Activated naive CD4-positive, alpha-beta T cell treated with anti-CD3 and anti-CD28 coated beads, Interleukin-2, amount 50 U/mL, for 24 hours (primary cell): ENCODE measurements around the gene OR1I1.

Experiments
- H3K27ac Mint-ChIP-seq: one replicate; pipeline ENCODE4 v1.8.0; 2021; ENCODE audit warnings: mild to moderate bottlenecking, mixed read lengths
- H3K27me3 Mint-ChIP-seq: one replicate; pipeline ENCODE4 v1.8.0; 2021; ENCODE audit warnings: mixed read lengths
- H3K36me3 Mint-ChIP-seq: one replicate; pipeline ENCODE4 v1.8.0; 2021; ENCODE audit warnings: mixed read lengths
- H3K4me1 Mint-ChIP-seq: one replicate; pipeline ENCODE4 v1.8.0; 2021; ENCODE audit warnings: mixed read lengths
- H3K4me3 Mint-ChIP-seq: one replicate; pipeline ENCODE4 v1.8.0; 2021; ENCODE audit warnings: mild to moderate bottlenecking, mixed read lengths
- H3K9me3 Mint-ChIP-seq: one replicate; pipeline ENCODE4 v1.8.0; 2021; ENCODE audit warnings: mixed read lengths

OR1I1 gene

DNA sequence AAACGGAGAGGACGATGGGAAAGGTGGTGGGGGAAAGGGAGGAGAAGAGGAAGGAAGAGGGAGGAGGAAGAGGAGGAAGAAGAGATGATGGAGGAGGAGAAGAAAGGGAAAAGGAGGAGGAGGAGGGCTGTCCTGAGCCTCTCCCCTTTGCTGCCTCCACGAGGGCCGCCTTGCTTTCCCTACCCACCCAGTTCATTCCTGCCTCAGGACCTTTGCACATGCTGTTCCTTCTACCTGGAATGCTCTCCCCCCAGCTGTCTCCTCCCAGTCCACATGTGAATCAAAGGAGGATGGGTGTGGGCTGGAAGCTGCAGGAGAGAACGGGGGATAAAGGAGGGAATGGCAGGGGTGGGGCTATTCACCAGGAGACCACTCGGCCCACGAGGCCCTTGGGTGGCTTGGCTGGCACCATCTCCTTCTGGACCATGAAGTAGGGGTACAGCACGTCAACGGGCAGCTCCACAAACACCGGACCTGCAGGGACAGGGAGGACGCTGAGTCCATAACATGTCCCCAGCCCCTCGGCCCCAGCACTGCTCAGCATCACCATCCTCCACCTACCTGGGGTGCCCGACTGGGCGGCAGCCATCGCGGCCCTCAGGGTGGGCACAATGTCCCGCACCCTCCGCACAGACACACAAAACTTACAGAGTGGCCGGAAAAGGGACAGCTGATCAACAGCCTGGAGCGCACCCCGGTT lies 40.5 kb downstream of the OR1I1 start:
- no peaks in the 10 kb centered on the region for H3K9me3 Mint-ChIP-seq
- H3K27me3 Mint-ChIP-seq: no peaks in the 10 kb centered on the region
- peaks cover 12% of the 10 kb centered on the region for H3K36me3 Mint-ChIP-seq
- H3K27ac Mint-ChIP-seq: peak overlapping the region; percentile 51
- H3K4me1 Mint-ChIP-seq: peaks cover 15% of the 10 kb centered on the region
- no peak overlapping the region for H3K4me3 Mint-ChIP-seq

DNA sequence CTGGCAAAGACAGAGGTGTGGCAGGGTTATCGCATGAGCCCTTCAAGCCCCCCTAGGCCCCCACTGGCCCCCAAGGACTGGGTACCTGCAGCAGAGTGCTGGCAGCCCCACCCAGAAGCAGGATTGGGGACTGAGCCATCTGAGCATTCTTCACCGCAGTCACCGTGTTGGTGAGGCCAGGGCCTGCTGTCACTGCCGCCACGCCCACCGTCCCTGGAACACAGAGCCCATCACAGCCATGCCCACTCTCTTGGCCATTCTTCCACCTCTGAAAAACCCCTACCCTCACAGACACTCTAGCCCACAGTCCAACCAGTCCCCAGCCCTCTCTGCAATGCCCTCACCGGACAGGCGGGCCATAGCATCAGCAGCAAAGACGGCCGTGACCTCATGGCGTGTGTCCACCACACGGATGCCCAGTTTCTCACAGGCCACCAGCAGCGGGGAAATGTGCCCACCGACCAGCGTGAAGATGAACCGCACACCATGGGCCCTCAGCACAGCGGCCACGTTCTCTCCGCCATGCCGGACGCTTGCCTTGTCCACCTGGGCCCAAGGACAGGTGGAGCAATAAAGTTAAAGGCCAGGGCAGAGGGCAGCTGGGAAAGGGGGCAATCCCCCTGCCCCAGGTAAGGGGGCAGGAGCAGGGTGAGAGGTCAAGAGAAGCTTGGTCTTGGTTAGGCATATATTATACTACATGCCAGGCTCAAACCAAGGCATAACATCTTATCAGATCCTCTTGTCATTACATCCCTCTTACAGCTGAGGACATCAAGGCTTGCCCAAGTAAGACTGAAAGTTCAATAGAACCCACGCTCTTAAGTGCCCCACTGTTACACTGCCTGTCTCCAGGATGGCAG lies 41.2 kb downstream of the OR1I1 start:
- H3K27ac Mint-ChIP-seq: peak overlapping the region; percentile 24
- peaks cover 11% of the 10 kb centered on the region for H3K36me3 Mint-ChIP-seq
- no peaks in the 10 kb centered on the region for H3K27me3 Mint-ChIP-seq
- H3K4me1 Mint-ChIP-seq: peaks cover 19% of the 10 kb centered on the region
- no peaks in the 10 kb centered on the region for H3K9me3 Mint-ChIP-seq
- no peak overlapping the region for H3K4me3 Mint-ChIP-seq

DNA sequence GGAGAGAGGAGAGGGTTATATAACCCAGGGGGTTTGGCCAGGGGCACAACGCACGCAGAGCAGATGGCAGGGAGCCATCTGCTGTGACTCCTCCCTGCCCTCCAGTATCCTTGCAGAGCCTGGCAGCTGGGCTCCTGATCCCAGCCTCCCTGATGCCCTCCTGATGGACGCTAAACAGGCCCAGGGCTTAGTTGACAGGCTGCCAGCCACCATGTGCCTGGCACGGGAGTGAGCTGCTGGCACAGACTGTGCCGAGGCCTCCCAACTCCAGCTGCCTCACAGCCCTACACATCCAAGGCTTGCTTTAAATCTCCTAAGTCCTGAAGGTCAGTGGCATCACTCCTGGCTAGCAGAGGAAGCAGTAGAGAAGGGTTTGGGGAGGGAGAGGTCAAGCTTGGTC lies 41.9 kb downstream of the OR1I1 start:
- H3K36me3 Mint-ChIP-seq: peaks cover 6% of the 10 kb centered on the region
- H3K4me1 Mint-ChIP-seq: peaks cover 23% of the 10 kb centered on the region
- no peaks in the 10 kb centered on the region for H3K9me3 Mint-ChIP-seq
- H3K4me3 Mint-ChIP-seq: peak overlapping the region; percentile 95
- no peaks in the 10 kb centered on the region for H3K27me3 Mint-ChIP-seq
- no peak overlapping the region for H3K27ac Mint-ChIP-seq

DNA sequence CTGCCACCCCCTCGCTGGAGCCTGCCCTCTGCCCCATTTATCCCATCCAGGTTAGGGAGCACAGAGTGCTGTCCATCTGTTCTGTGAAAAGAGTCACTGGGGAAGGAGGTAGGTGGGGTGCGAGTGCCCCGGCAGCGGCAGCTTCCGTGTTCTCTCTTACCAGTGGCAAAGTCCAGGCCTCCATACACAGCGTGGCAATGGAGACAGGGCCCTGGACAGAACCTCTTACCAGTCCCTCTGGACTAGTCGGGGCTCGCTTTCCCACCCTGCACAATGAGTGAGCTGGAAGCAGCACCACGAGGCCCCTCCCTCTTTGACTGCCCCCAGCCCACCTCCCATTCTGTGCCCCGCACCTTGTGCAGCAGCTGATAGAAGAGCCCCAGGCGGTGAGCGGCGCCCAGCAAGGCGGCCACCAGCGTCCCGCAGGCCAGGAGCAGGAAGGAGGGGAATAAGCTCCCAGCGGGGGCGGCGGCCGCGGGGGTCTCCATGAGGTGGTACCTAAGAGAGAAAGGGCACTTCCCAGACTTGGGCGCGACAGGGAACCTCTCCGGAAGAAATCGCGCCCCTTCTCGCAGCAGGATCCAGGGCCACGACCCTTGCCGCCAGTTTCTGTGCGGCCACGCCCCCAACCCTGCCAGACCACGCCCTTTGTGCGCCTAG lies 42.7 kb downstream of the OR1I1 start:
- H3K27ac Mint-ChIP-seq: peak overlapping the region; percentile 98
- H3K9me3 Mint-ChIP-seq: no peaks in the 10 kb centered on the region
- peaks cover 31% of the 10 kb centered on the region for H3K4me1 Mint-ChIP-seq
- H3K4me3 Mint-ChIP-seq: peak overlapping the region; percentile 95
- peaks cover 5% of the 10 kb centered on the region for H3K36me3 Mint-ChIP-seq
- H3K27me3 Mint-ChIP-seq: no peaks in the 10 kb centered on the region

DNA sequence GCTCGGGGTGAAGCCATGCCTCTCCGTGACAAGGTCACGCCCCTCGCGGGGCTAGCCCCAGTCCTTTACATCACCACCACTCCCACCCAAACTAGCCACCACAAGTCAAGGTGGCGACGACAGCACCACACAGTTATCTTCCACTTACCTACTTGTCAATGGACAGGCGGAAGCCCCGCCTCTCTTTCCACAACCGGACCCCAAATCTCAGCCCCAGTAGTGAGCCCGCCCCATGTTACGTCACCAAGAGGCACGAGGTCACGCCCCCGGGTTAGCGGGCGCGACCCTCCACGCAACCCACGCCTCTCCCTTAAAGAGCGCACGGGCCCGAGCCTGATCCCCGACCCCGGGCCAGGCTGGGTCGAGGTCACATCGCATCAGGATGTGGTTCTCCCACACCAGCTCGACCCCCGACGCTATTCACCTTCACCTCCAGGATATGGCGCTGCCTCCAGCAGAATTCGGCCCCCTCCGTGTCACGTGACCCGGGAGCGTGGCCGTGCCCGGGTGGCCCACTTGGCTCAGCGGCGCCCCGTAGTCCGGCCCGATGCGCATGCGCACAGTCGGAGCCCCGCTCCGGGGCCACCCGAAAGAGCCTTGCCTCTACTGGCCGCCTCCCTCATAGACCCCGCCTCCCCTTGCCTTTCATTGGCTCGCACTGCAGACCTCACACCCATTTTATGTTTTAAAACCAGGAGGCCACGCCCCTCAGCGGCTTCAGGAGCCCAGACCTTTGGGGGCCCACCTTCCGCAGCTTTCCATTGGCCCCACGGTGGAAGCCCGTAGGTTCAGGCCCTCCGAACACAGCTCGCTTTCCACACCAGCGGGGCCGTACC lies 43.4 kb downstream of the OR1I1 start:
- H3K27ac Mint-ChIP-seq: peak overlapping the region; percentile 98
- H3K27me3 Mint-ChIP-seq: no peaks in the 10 kb centered on the region
- peak overlapping the region; percentile 95 for H3K4me3 Mint-ChIP-seq
- H3K9me3 Mint-ChIP-seq: no peaks in the 10 kb centered on the region
- peaks cover 39% of the 10 kb centered on the region for H3K4me1 Mint-ChIP-seq
- peaks cover 4% of the 10 kb centered on the region for H3K36me3 Mint-ChIP-seq

DNA sequence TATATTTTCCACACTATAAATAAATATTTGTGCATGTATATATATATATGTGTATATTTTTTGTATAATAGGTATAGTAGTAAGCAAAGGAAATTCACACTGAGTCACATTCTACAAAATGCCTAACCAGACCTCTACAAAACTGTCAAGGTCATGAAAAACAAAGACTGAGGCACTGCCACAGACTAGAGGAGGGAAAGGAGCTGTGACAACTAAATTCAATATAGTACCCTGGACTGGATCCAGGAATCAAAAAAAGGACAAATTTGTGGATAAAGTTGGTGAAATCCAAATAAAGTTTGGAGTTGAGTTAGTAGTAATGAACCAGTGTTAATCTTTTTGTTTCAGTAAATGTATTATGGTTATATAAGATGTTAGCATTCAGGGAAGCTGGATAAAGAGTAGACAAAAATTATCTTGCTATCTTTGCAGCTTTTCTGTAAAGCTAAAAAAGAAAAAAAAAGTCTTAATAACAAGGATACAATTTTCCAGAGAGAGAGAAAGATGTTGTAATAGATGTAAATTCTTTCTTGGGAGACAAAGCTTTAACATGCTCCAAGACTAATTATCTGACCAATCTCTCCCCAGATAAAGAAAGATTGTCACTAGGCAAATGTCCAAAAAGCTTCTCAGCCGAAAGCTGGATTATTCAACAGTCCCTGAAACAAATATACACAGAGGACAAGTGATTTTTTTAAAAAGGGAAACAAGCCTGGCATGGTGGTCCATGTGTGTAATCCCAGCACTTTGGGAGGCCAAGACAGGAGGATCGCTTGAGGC lies 44.3 kb downstream of the OR1I1 start:
- Mint-ChIP-seq H3K36me3 (peaks cover under 1% of the 10 kb centered on the region), H3K4me1 (peaks cover 42% of the 10 kb centered on the region), H3K4me3 (no peak overlapping the region), H3K9me3 (no peaks in the 10 kb centered on the region), H3K27me3 (no peaks in the 10 kb centered on the region), H3K27ac (no peak overlapping the region)

DNA sequence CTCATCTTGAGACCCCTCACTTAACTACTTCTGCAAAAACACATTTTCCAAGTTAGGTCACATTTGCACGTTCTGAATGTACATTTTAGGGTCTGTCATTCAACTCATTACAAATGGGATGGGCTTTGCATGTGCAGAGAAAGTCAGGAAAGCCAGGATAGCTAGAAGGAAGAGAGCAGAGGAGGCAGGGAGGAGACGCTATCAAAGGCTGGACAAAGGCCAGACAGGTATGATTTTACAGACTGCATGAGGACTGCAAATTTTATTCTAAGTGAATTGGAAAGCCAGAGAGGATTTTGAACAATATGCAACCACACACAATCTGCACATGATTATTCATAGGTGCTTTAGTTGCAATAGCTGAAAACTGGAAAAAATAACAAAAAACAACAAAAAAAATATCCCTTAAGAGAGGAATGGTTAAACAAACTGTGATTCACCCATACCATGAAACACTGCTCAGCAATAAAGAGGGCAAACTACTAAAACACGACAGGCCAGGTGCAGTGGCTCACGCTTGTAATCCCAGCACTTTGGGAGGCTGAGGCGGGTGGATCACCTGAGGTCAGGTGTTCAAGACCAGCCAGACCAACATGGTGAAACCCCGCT lies 46.3 kb downstream of the OR1I1 start:
- H3K27ac Mint-ChIP-seq: no peak overlapping the region
- no peaks in the 10 kb centered on the region for H3K27me3 Mint-ChIP-seq
- no peaks in the 10 kb centered on the region for H3K36me3 Mint-ChIP-seq
- no peaks in the 10 kb centered on the region for H3K9me3 Mint-ChIP-seq
- H3K4me3 Mint-ChIP-seq: no peak overlapping the region
- H3K4me1 Mint-ChIP-seq: peaks cover 46% of the 10 kb centered on the region

DNA sequence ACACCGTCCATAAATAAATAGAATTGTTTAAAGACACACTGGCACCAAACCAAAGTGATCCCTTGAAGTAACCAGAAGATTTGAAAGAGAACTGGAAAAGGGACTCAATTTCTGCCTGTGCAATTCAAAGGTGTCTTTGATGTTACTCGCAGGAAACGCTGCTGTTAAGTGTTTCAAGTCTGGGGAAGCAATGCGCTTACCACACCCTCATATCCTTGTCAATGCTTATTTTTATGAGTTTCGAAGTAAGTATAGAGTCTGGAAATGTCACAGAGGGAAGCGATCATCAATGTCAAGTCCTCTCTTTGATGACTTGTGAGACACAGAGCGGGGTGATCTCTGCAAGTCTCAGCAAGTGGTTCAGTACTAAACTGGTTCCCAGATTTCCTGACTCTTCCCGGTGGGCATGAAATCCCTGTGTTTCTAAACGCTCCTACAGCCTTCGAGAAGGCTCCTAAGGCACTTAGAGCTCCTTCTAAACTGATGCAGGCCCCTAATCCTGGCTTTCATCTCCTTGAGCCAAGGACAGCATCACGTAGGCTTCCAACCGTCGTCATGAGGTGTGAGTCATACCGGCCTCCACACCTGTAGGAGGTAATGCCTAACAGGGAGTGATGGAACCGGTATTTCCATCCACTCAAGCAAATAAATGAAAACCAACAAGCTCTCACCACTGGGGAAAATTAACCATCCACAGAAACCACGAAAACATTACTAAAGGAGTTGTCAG lies 48.0 kb downstream of the OR1I1 start:
- no peaks in the 10 kb centered on the region for H3K27me3 Mint-ChIP-seq
- H3K4me1 Mint-ChIP-seq: peaks cover 38% of the 10 kb centered on the region
- peak overlapping the region; percentile 66 for H3K4me3 Mint-ChIP-seq
- no peaks in the 10 kb centered on the region for H3K9me3 Mint-ChIP-seq
- H3K27ac Mint-ChIP-seq: peak overlapping the region; percentile 41
- no peaks in the 10 kb centered on the region for H3K36me3 Mint-ChIP-seq

DNA sequence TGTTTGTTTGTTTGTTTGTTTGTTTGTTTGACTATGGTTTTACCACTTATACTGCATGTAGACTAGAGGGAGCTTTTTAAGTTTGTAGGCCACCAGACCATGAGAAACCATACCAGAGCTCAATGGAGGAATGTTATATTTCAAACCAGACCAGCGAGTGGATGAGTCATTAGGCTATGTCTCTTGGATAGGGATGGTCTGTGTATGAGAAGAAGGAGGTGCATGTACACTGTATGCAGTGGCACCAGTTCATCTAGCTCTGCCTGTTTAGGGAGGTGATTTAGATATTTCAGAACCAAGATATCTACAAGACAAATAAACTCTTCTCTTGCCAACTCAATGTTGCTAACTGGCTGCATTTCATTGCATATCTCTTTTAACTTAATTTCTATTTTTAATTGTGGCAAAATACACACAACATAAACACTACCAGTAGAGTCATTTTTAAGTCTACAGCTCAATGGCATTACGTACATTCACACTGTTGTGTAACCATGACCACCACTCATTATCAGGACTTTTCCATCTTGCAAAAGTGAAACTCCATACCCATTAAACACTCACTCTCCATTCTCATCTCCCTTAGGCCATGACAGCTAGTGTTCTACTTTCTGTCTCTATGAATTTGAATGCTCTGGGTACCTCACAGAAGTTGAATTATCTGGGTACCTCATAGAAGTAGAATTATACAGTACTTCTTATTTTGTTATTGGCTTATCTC lies 54.4 kb downstream of the OR1I1 start:
- no peaks in the 10 kb centered on the region for H3K27me3 Mint-ChIP-seq
- no peak overlapping the region for H3K4me3 Mint-ChIP-seq
- peaks cover 6% of the 10 kb centered on the region for H3K9me3 Mint-ChIP-seq
- no peak overlapping the region for H3K27ac Mint-ChIP-seq
- H3K36me3 Mint-ChIP-seq: no peaks in the 10 kb centered on the region
- peaks cover 4% of the 10 kb centered on the region for H3K4me1 Mint-ChIP-seq

DNA sequence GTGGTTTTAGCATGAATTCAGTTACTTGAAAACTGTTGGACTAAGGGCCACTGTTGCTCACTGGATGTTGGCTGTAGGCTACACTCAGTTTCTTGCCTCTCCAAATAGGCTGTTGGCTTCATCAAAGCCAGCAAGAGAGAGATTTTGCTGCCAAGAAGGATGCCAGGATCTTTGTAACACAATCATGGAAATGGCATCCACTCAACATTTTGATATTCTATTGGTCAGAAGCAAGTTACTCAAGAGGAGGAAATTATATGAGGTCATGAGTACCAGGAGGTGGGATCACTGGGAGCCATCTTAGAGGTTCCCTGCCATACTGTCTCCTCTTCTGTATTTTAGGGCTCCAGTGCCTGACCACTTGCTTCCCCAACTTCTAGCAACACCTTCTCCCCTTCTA lies 55.8 kb downstream of the OR1I1 start:
- H3K4me3 Mint-ChIP-seq: no peak overlapping the region
- no peaks in the 10 kb centered on the region for H3K36me3 Mint-ChIP-seq
- no peaks in the 10 kb centered on the region for H3K27me3 Mint-ChIP-seq
- peaks cover 6% of the 10 kb centered on the region for H3K9me3 Mint-ChIP-seq
- H3K27ac Mint-ChIP-seq: no peak overlapping the region
- H3K4me1 Mint-ChIP-seq: no peaks in the 10 kb centered on the region

DNA sequence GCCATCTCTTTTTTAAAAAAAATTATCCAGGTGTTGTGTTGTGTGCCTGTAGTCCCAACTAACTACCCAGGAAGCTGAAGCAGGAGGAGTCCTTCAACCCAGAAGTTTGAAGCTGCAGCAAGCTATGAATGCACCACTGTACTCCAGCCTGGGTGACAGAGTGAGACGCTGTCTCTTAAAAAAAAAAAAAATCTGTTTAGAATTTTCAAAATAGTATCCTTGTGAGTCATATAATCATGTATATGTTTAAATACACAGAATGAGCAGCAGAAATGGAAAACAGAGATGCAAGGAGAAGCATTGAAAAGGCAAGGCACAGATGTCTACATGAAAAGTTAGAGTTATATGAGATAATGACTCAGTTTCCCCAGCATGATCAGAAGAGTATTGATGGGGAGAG lies 56.4 kb downstream of the OR1I1 start:
- no peak overlapping the region for H3K4me3 Mint-ChIP-seq
- H3K36me3 Mint-ChIP-seq: no peaks in the 10 kb centered on the region
- no peaks in the 10 kb centered on the region for H3K4me1 Mint-ChIP-seq
- H3K9me3 Mint-ChIP-seq: peaks cover 6% of the 10 kb centered on the region
- H3K27me3 Mint-ChIP-seq: no peaks in the 10 kb centered on the region
- no peak overlapping the region for H3K27ac Mint-ChIP-seq

DNA sequence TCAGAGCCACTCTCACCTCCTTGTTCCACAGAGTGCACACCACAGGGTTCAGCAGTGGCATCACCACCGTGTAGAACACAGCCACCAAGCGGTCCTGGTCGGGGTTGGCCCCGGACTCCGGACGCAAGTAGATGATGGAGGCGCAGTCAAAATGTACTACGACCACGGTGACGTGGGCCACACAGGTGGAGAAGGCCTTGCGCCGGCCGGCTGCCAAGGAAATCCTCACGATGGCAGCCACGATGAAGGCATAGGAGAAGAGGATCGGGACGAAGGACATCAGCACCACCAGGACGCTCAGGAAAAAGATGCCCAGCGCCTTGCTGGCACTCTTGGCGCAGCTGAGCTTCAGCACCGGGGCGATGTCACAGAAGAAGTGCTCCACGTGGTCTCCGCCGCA lies 59.1 kb downstream of the OR1I1 start:
- no peak overlapping the region for H3K27ac Mint-ChIP-seq
- no peak overlapping the region for H3K4me3 Mint-ChIP-seq
- H3K4me1 Mint-ChIP-seq: peaks cover under 1% of the 10 kb centered on the region
- H3K27me3 Mint-ChIP-seq: no peaks in the 10 kb centered on the region
- no peaks in the 10 kb centered on the region for H3K36me3 Mint-ChIP-seq
- peaks cover 6% of the 10 kb centered on the region for H3K9me3 Mint-ChIP-seq

DNA sequence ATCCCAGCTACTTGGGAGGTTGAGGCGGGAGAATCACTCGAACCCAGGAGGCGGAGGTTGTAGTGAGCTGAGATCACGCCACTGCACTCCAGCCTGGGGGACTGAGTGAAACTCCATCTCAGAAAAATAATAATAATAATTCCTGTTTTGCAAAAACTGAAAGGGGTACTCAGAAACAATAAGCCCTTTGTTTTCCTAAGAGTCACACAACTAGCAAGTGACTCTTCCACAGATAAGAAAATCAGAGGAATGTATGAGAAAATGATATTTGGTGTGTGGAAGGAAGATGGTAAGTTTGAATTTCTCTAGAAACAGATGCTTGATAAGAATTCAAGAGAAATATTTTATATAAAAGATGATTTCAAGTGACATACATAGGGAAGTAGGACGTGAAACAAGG lies 60.3 kb downstream of the OR1I1 start:
- Mint-ChIP-seq H3K27me3 (no peaks in the 10 kb centered on the region), H3K27ac (no peak overlapping the region), H3K36me3 (no peaks in the 10 kb centered on the region), H3K4me3 (no peak overlapping the region), H3K4me1 (peaks cover 8% of the 10 kb centered on the region), H3K9me3 (peaks cover 6% of the 10 kb centered on the region)
